ENCODE results near the gene ALG2. TPM values are rescaled to one million over a fixed set of nuclear protein-coding genes. Genes with fewer than 3 reads are reported as not detected.
"Not testable (repeated sequence)": the region's sequence is repeated elsewhere in the genome, so short reads cannot be mapped to it uniquely, and the experiment has no call there.

ALG2 gene
- total RNA-seq, 4 donors from 2014 or later, result 7.9 to 38.4 (median 22.3) TPM

DNA sequence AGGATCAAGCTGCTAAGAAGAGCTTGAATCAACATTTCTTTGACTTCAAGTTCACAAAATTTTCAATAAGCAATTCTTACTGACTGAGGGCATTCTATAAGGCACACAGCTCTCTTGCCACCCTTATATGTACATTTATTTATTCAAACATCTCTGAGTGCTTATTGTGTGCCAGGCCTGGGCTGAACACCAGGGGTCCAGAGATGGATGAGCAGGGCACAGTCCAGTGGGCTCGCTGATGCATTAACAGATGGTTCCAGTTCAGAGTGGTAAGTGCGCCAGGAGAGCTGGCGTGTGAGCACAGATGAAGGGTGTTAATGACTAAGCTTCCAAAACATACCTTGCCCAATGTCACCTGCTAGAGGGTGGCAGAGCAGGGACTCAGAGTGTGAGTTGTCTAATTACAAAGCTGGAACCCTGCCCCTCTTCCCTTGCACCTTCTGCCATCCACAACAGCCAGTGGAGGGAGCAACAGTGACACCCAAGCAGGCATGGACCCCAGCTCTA lies 24.6 kb downstream of the ALG2 start:
- Histone ChIP-seq H3K27me3 (no peaks in the 10 kb centered on the region), H3K9me3 (no peaks in the 10 kb centered on the region), H3K36me3 (no peaks in the 10 kb centered on the region), H3K4me1 (no peaks in the 10 kb centered on the region), H3K27ac (no peak overlapping the region), H3K4me3 (no peak overlapping the region)
- TF ChIP-seq EP300 (IDR thresholded peaks at IDR 0.05; ENCODE audit: low read depth), result no peak
- WGBS, 2 donors (ENCODE audit: low coverage in 1 of 2), result 90 to 92% methylated on average over 3 of the region's 3 CpGs
- intact Hi-C loops (cut with DNase I; ENCODE audit: low total_unique reads), result no loop called here
- no peak for DNase-seq
- in situ Hi-C loops (cut with MboI; ENCODE audit: low pct_ligation_motif_present in 1 of 4, low pct_unique_long_range_greater_than_20kb in 1 of 4, low sequenced_read_pairs in 3 of 4), result loop anchor here in 1 of 4 donors (25.0 kb wide), 1 partner anchor 815 kb away; no protein-coding TSS in a partner anchor

DNA sequence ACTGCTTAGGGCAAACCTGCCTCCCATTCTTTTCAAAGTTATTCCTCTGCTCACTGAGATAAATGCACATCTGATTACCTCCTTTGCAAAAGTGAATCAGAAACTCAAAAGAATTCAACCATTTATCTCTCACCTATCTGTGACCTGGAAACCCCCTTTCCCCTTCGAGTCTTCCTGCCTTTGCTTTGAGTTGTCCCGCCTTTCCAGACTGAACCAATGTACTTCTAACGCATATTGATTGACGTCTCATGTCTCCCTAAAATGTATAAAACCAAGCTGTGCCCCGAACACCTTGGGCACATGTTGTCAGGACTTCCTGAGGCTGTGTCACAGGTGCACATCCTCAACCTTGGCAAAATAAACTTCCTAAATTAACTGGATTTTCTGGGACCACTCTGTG lies 25.3 kb downstream of the ALG2 start:
- H3K4me3 ChIP-seq; H3K27me3 ChIP-seq; H3K27ac ChIP-seq; intact Hi-C loops (cut with DNase I; ENCODE audit: low total_unique reads); DNase-seq; H3K36me3 ChIP-seq; H3K4me1 ChIP-seq; H3K9me3 ChIP-seq: not testable (repeated sequence)
- in situ Hi-C loops (cut with MboI; ENCODE audit: low pct_ligation_motif_present in 1 of 4, low pct_unique_long_range_greater_than_20kb in 1 of 4, low sequenced_read_pairs in 3 of 4), result loop anchor here in 1 of 4 donors (25.0 kb wide), 1 partner anchor 816 kb away; no protein-coding TSS in a partner anchor
- WGBS, 2 donors (ENCODE audit: low coverage in 1 of 2), result 75 to 91% methylated on average over 5 of the region's 5 CpGs

DNA sequence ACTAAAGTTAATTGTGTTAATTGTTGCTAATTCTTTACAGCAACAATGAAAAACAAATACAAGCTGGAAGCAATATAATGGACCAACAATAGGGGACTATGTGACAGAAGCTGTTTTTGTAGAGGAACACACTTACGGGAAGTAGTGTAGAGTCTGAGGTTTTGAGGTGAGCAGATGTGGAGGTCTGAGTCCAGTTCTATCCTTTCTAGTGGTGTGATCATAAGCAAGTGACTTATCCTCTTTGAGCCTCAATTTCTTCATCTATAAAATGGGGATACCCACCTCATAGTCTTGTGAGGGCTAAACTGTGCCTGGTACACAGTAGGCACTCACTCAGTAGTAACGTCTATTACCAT lies 28.3 kb downstream of the ALG2 start:
- Histone ChIP-seq H3K4me3 (no peak overlapping the region), H3K9me3 (no peaks in the 10 kb centered on the region), H3K36me3 (no peaks in the 10 kb centered on the region), H3K4me1 (no peaks in the 10 kb centered on the region), H3K27me3 (no peaks in the 10 kb centered on the region), H3K27ac (no peak overlapping the region)
- TF ChIP-seq POLR2A (IDR thresholded peaks at IDR 0.05) (no peak), POLR2AphosphoS5 (IDR thresholded peaks at IDR 0.05) (no peak)
- in situ Hi-C loops (cut with MboI; ENCODE audit: low pct_ligation_motif_present in 1 of 4, low pct_unique_long_range_greater_than_20kb in 1 of 4, low sequenced_read_pairs in 3 of 4) (loop anchor here in 1 of 4 donors (25.0 kb wide), 1 partner anchor 819 kb away; no protein-coding TSS in a partner anchor), intact Hi-C loops (cut with DNase I; ENCODE audit: low total_unique reads) (no loop called here)
- 45 to 51% methylated on average over 2 of the region's 2 CpGs for WGBS, 2 donors (ENCODE audit: low coverage in 1 of 2)
- no peak for DNase-seq

DNA sequence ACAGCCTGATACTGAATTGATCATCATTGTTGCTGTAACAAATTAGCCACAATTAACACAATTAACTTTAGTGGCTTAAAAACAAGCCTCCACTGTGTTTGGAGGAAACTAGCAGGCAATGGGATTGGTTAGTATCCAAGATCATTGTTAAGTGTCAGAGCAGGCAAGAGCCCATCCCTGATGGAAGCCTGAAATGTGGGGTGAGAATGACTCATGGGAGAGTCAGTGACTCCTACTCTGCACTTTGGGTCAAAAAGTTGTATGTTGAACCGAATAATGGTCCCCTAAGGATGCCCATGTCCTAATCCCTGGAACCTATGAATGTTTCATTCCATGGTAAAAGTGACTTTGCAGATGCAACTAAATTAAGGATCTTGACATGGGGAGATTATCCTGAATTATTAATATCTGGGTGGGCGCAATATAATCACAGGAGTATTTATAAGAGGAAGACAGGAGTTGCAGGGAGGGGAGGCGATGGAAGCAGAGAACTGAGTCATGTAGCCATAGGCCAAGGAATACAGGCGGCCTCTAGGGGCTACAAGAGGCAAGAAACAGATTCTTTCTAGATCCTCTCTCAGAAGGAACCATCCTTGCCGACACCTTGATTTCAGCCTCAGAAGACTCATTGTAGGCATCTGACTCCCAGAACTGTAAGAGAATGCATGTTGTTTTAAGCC lies 28.8 kb downstream of the ALG2 start:
- no peak for DNase-seq
- H3K4me3 ChIP-seq, result no peak overlapping the region
- intact Hi-C loops (cut with DNase I; ENCODE audit: low total_unique reads) (no loop called here), in situ Hi-C loops (cut with MboI; ENCODE audit: low pct_ligation_motif_present in 1 of 4, low pct_unique_long_range_greater_than_20kb in 1 of 4, low sequenced_read_pairs in 3 of 4) (loop anchor here in 1 of 4 donors (25.0 kb wide), 1 partner anchor 819 kb away; no protein-coding TSS in a partner anchor)
- H3K27me3 ChIP-seq, result no peaks in the 10 kb centered on the region
- TF ChIP-seq, protein P1, sequence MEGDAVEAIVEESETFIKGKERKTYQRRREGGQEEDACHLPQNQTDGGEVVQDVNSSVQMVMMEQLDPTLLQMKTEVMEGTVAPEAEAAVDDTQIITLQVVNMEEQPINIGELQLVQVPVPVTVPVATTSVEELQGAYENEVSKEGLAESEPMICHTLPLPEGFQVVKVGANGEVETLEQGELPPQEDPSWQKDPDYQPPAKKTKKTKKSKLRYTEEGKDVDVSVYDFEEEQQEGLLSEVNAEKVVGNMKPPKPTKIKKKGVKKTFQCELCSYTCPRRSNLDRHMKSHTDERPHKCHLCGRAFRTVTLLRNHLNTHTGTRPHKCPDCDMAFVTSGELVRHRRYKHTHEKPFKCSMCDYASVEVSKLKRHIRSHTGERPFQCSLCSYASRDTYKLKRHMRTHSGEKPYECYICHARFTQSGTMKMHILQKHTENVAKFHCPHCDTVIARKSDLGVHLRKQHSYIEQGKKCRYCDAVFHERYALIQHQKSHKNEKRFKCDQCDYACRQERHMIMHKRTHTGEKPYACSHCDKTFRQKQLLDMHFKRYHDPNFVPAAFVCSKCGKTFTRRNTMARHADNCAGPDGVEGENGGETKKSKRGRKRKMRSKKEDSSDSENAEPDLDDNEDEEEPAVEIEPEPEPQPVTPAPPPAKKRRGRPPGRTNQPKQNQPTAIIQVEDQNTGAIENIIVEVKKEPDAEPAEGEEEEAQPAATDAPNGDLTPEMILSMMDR (IDR thresholded peaks at IDR 0.05), result no peak
- TF ChIP-seq EP300 (IDR thresholded peaks at IDR 0.05; ENCODE audit: low read depth), result no peak
- no peak for TF ChIP-seq POLR2AphosphoS5 (IDR thresholded peaks at IDR 0.05)
- TF ChIP-seq POLR2A (IDR thresholded peaks at IDR 0.05), result no peak
- 74 to 78% methylated on average over 3 to 5 of the region's 5 CpGs for WGBS, 2 donors (ENCODE audit: low coverage in 1 of 2)
- H3K4me1 ChIP-seq, result no peaks in the 10 kb centered on the region
- no peak overlapping the region for H3K27ac ChIP-seq
- no peaks in the 10 kb centered on the region for H3K9me3 ChIP-seq
- no peaks in the 10 kb centered on the region for H3K36me3 ChIP-seq

DNA sequence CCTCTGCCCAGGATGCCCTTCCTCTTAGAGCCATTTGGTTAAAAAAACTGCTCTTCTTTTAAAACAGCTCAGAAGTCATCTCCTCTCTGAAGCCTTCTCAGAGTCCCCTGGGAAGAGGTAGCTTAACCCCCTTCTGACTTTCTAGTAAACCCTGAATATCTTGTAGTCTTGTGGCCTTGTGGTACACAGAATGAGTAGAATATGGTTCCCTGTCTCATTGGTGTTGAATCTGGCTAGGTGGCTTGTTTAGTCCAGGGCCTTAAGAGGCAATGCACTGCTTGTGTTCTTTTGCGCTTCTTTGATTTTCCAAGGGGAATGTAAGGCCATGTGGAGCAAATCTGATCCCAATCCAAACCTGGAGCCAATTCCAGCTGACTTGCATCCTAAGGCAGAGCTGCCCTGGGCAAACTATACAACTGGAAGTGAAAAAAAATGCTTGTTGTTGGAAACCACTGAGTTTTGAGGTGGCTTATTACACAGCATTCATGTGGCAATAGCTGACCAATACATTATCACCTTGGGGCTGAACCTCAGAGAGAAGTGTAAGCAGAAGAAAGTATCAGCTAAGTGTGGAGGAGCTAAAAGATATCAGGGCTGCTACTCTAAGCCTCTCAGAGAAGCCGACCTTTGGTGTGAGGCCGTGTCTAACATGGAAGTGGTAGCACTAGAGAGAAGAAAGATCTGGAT lies 31.0 kb downstream of the ALG2 start:
- Histone ChIP-seq H3K4me1 (no peaks in the 10 kb centered on the region), H3K27ac (no peak overlapping the region), H3K36me3 (no peaks in the 10 kb centered on the region), H3K27me3 (no peaks in the 10 kb centered on the region), H3K4me3 (no peak overlapping the region), H3K9me3 (no peaks in the 10 kb centered on the region)
- WGBS, 2 donors (ENCODE audit: low coverage in 1 of 2), result 80 to 100% methylated on average over 2 to 3 of the region's 3 CpGs
- in situ Hi-C loops (cut with MboI; ENCODE audit: low pct_ligation_motif_present in 1 of 4, low pct_unique_long_range_greater_than_20kb in 1 of 4, low sequenced_read_pairs in 3 of 4), result loop anchor here in 1 of 4 donors (25.0 kb wide), 1 partner anchor 822 kb away; no protein-coding TSS in a partner anchor
- TF ChIP-seq POLR2AphosphoS5 (IDR thresholded peaks at IDR 0.05), result no peak
- TF ChIP-seq EP300 (IDR thresholded peaks at IDR 0.05; ENCODE audit: low read depth), result no peak
- no peak for TF ChIP-seq POLR2A (IDR thresholded peaks at IDR 0.05)
- TF ChIP-seq, protein P1 (IDR thresholded peaks at IDR 0.05), result no peak
- DNase-seq, result no peak
- intact Hi-C loops (cut with DNase I; ENCODE audit: low total_unique reads), result no loop called here
